GM18858 (cell line): Measurements from ENCODE around the gene GYS1.

Source experiments
- ATAC-seq: cut with Tn5 transposase; IDR thresholded peaks from one replicate; pipeline ENCODE4 v1.9.1; 2021; ENCODE audit not compliant: unreplicated experiment

The GYS1 gene

DNA sequence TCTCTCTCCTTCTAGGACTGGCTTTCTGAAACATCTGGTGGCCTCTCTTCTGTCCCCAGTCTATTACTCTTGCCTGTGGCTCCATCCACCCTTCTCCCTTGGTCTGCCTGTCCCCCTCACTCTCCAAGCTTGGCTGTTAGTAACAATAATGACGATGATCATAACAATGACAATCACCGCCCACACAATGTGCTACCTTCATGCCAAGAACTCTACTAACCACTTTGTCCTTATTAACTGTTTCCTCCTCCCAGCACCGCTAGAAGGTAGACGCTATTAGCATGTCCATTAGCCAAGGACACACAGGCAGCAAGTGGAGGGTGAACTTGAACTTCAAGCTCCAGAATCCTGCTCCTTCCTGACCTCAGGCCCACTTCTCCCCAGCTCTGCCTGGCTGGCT lies 2.7 kb downstream of the GYS1 start:
- ATAC-seq, result no peak

DNA sequence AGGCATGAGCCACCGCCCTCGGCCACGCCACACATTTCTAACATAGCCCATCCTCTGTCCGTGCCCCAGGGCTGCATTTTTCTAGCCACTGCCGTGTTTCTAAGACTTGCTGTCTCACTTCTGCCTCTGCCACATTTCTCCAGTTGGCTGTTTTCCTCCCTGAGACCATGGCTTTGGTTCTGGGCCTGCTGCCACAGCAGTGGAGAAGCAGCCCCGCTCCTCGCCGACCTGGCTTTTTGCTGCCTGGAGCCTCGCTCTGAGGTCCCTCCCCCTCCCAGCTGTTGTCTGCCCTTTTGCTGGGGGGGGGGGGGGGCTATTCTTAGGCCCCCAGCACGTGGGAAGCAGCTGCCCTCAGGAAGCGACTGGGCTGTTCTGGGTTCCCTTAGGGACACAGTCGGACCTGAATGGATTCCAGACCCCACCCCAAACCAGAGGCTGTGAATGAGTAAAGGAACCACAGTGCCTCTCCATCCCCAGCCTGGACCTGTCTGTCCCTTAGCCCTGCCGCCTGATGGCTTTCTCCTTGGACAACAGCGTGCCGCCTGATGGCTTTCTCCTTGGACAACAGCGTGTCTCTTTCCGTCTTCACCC lies 3.3 kb downstream of the GYS1 start:
- no peak for ATAC-seq

DNA sequence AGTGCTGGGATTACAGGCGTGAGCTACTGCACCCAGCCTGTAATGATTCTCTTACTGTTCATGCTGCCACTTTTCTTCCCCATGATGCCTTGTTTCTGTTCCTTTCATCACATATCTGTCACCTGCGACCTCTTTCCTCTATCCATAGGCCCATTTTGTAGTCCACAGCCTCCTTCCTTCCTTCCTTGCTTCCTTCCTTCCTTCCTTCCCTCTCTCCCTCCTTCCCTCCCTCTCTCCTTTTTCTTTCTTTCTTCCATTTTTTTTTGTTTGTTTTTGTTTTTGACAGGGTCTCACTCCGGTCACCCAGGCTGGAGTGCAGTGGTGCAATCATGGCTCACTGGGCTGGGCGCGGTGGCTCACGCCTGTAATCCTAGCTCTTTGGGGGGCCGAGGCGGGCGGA lies 4.2 kb downstream of the GYS1 start:
- ATAC-seq, result no peak

DNA sequence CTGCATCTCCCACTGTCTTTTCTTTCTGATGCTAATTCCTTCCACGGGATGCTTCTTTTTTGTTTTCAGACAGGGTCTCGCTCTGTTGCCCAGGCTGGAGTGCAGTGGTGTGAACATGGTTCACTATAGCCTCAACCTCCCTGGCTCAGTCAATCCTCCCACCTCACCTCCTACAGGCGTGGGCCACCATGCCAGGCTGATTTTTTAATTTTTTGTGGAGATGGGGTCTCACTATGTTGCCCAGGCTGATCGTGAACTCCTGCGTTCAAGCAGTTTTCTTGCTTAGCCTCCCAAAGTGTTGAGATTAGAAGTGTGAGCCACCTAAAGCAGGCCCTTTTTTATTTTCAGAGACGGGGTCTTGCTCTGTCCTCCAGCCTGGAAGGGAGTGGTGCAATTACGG lies 4.8 kb downstream of the GYS1 start:
- no peak for ATAC-seq

DNA sequence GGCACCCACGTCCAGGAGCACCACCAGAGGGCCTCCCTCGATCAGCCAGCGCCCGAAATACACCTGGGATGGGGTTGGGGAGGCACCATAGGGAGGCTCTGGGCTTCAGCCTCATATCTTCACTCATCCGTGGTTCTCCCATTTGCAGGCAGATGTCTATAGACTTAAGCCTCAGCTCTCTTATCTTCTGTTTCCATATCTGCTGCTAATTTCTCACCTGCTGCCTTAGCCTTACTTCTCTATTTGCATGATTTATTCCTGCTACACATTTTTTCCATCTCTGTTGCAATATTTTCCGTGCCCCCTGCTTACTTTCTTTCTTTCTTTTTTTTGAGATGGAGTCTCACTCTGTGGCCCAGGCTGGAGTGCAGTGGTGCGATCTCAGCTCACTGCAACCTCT lies 5.8 kb downstream of the GYS1 start:
- no peak for ATAC-seq

DNA sequence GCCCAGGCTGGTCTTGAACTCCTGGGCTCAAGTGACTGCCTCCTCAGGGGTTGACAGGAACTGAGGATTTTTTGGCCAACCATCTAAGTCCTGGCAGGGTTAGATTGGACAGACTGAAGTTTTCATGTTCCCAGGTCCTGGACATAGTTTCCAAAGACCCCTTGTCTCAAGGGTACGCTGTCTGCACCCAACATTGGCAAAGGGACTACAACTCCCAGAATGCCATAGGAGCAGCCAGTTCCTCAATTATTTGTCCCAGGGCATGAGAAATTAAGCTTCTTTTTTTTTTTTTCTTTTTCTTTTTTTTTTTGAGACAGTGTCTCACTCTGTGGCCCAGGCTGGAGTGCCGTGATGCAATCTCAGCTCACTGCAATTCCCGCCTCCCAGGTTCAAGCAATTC lies 6.9 kb downstream of the GYS1 start:
- ATAC-seq, result no peak

DNA sequence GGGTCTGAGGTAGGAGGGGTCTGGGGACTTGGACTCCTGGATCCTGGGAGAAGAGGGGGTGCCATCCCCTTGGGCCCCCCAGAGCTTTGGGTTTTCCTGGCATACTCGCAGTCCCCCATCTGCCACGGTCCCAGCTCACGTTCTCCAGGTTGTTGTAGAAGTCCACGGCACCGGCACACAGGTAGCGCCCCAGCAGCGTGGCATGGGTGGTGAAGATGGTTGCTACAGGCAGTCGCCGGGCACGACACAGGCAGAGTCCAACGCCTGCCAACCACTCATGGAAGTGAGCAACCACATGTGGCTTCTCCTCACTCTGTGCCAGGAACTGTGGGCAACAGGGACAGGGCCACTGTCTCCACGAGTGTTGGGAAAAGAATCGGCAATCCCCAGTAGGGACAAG lies 7.4 kb downstream of the GYS1 start:
- no peak for ATAC-seq

DNA sequence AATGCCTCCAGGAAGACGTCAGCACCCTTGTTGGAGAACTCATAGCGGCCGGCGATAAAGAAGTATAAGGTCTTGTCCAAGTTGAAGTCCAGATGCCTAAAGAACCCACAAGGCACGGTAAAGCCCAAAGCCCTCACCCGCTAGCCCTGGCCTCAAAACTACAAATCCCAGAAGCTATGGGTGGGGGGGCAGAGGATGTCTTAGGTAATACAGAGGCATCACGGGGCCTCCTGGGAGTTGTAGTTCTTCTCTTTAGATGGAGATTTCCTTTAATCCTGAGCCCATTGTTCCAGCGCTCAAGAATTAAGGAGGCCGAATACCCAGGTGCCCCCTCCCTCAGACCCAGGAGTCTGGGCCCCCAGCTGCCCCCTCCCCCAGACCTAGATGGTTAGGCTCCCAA lies 10.8 kb downstream of the GYS1 start:
- ATAC-seq, result no peak

DNA sequence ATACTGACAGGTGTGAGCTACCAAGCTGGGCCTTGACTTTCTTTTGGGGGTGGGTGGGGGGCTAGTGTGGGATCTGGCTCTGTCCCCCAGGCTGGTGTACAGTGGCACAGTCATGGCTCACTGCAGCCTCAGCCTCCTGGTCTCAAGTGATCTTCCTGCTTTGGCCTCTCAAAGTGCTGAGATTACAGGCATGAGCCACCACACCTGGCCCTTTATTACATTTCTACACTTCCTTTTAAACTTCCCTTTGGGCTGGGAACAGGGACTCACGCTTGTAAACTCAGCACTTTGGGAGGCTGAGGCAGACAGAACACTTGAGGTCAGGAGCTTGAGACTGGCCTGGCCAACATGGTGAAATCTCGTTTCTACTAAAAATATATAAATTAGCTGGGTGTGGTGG lies 16.0 kb downstream of the GYS1 start:
- no peak for ATAC-seq

DNA sequence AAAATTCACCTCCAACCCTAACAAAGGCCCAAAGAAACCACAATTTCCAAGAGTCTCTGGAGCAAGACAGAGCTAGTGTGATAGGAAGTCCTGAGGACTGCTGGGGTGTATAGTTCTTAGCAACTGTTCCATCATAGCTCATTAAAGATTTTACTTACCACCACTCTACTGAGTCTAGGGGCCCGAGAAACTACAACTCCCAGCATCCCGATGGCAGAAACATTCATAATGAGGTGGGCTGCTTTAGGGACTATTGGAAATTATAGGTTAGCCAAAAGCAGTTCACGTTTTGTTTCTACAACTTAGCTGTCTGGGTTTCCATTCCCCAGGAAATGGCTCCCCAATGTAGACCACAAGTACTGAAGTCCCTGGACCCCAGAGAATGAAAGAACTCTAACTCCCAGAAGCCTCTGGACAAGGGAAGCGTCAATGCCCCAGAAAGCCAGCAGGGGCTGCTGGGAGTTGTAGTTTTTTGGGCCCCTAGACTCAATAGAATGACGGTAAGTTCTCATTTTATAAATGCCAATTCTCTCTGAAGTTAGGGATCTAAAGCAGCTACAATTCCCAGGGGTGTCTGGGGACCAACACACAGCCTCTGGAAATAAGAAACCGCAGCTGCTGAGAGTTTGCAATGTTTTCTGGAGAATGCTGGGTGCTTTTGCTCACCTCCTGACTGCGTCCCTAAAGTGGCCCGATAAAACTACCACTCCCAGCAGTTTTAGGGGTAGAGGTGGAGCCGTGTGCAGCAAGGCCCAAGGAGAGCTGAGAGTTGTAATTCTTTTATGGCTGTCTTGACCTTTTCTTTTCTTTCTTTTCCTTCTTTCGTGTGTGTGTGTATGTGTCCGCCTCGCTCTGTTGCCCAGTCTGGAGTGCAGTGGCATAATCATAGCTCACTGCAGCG lies 16.9 kb downstream of the GYS1 start:
- no peak for ATAC-seq

DNA sequence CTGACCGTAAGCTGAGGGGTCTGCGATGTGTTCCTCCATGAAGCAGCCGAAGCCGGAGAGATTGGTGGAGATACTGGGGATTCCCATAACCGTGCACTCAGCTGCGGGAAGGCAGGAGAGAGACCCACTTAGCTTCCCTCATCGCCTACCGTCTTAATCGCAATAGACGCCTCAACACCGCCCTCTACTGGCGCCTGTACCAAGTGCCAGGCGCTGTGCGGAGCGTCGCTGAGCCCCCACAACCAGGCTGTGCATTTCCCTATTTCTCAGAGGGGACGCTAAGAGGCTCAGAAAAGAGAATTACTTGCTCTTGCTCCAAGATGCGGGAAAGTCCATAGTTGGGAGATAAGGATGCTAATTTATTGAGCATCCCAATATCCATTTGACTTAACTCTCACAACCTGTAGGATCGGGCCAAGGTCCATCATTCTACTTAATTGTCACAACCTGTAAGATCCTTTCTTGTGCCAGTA lies 22.1 kb downstream of the GYS1 start:
- no peak for ATAC-seq

DNA sequence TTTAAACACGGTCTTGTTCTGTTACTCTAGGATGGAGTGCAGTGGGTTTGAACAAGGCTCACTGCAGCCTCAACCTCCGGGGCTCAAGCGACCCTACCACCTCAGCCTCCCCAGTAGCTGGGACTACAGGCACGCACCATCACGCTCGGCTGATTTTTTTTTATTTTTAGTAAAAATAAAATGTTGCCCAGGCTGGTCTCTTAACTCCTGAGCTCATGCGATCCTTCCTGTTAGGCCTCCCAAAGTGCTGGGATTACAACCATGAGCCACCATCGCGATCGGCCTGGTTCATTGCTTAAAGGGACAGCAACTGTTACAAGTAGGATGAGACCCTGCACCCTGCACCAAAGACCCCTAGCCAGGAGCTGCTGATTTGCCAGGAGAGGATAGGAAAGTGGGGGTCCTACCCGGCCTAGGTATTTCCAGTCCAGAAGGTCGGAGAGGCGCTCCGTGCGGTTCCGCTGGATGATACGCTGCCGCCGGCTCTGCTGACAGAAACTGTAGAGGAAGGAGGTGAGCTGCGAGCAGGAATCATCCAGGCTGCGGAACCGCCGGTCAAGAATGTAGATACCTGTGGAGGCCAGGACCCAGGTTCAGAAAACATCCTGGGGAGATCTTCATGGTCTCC lies 22.9 kb downstream of the GYS1 start:
- no peak for ATAC-seq

DNA sequence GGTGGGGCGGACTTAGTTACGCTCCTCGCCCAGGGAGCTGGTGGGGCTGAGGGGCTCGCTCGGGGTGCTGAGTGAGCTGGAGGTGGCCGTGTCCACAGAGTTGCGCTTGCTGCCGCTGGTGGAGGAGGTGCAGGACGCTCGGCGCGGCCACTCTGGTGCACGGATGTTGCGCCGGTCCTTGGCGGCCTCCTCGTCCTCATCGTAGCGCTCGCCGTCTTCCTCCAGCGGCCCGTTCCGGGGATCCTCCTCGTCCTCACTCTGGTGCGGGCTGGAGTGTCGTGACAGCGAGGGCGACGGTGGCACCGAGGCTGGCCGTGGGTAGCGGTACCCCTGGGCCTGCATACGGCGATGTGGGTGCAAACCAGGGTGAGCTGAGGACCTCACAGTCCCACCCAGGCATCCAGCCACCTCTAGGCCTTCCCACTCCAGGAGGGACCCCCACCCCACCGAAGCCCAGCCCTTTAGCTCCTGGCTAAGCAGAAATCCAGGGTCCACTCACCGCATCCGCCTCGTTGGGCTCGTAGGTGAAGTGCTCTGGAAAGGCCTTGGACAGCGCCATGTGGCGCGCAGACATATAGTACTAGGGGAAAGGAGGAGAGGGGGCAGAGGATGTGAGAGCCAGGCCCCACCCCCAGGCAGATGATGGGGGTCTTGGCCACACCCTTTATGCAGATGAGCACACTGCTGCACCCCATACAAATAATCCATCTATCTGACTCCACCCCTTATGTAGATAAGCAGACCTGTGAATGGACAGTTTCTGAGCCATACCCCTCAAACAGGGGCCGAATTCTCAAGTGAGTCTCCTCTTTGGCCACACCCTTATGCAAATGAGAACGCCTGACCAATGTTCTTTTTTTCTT lies 23.6 kb downstream of the GYS1 start:
- no peak for ATAC-seq

DNA sequence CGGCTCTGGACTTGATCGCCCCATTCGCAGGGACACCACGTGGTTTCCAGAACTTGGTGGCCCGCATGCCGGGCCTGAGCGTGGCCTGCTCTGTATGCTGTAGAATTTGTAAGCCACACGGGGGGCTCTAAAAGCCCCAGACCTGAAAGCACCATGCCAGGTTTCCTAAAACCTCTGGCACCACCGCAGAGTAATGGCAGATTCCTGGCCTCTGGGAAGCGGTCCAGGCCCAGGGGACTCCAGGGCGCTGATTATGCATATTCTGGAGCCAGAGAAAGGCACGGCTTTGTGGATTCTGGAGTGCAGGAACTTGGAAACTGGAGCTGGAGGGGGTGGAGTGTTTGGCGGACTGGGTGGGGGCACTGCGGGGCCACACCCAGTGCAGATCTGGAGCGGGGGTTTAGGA lies 24.3 kb downstream of the GYS1 start:
- no peak for ATAC-seq

DNA sequence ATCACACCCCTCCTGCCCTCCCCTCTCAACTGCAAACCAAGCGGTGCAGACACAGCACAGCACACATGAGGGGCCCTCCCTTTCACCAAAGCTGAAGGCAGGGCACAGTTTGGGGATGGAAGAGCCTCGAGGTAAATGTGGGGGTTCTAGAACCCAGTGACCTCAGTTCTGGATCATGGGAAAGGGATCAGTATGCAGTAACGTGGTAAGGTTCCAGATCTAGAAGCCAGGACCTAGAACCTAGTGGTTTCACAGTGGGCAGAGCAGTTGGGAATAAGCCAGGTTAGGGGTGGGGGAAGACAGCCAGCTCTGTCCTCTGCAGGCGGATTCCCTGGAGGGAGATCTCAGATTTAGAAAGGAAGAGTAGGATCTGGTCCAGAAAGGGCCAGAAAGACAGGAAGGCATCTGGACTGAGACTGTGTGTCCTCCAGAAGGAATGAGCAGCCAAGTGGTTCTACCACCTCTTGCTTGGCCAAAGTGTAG lies 24.9 kb downstream of the GYS1 start:
- ATAC-seq, result no peak

DNA sequence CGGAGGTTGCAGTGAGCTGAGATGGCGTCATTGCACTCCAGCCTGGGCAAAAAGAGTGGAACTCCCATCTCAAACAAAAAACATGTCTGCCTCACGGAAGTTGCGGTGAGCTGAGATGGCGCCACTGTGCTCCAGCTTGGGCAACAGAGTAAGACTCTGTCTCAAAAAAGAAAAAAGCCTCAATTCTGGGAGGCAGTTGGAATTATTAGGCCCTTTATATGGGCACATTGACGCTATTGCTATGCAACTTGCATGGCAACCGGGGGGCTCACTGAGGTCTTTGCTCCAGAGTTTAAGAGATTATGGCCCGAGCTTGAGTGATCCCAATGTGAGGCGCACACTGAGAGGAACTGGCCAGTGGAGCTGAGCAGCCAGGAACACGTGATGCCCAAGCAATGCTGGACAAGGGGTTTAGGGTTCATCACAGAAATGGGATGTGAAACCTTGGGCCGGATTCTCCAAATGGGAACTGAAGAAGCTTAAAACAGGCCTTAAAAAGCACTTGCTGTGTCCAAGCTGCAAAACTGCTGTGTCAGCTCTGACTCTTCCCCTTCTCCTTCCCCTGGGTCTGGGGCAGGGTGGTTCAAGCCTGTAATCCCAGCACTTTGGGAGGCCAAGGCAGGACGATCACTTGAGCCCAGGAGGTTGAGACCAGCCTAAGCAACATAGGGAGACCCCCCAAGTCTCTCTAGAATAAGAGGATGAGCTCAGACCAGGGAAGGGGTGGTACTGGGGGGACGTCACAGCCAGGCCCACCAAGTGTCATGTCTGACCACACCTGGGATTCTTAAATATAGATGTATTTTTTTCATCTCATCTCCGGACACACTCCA lies 25.5 kb downstream of the GYS1 start:
- ATAC-seq, result no peak

DNA sequence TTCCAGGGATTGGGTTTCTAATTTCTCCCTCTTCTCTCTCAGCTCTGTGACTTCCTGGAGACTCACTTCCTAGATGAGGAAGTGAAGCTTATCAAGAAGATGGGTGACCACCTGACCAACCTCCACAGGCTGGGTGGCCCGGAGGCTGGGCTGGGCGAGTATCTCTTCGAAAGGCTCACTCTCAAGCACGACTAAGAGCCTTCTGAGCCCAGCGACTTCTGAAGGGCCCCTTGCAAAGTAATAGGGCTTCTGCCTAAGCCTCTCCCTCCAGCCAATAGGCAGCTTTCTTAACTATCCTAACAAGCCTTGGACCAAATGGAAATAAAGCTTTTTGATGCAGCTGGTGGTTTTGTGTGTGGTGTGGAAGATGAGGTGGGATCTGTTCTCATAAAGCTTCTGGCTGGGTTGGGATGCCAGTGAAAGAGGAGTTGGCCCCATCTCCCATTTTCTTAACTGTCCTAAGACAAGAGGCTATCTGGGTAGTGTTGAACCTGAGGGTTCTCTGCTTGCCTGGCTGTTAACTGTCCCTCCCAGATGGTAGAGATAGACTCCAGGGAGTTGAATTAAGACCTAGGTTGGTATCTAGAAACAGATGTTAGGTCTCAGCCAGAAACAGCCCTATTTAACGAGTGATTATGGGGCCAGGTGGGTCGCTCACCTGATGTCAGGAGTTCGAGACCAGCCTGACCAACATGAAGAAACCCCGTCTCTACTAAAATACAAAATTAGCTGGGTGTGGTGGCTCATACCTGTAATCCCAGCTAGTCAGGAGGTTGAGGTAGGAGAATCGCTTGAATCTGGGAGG lies 26.4 kb downstream of the GYS1 start:
- no peak for ATAC-seq

DNA sequence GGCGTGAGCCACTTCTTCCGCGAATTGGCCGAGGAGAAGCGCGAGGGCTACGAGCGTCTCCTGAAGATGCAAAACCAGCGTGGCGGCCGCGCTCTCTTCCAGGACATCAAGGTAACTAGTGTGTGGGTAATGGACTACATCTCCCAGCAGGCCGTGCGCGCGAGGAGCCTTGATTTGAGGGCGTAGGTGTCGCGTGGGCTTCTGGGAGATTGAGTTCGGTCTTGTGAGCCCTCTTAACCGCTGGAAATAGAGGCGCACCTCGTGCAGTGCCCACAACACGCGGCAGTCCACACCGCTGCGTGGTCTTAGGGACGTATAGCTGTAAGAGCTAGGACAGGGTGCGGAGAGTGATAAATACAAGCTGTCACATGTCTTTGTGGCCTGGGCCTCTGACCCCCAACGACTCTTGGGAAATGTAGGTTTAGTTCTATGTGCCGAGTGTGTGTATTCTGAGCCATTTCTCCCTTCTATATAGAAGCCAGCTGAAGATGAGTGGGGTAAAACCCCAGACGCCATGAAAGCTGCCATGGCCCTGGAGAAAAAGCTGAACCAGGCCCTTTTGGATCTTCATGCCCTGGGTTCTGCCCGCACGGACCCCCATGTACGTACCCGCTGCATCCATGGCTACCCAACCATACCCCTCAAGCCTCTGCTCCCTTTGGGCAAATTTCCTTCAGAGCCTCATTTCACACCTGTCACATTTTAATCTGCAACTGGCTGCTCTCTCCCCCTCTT lies 27.1 kb downstream of the GYS1 start:
- ATAC-seq, result peak; percentile 16
